PC-9 (cell line): ENCODE measurements around the gene BCR. TPM values are rescaled to one million over a fixed set of nuclear protein-coding genes. Genes with fewer than 3 reads are reported as not detected.
A peak's percentile ranks its signal among the peaks of the same experiment; 100 is the strongest.

Source experiments
- BruUV-seq: library from RNA; stranded (reverse); fragments of 400-500 nt; replicated peaks from 2 replicates; lab custom pipeline; 2021; lab: Mats Ljungman, UMichigan
- CTCF ChIA-PET: fragments of 300-600 bp; sonication (Branson Sonifier 250); formaldehyde crosslinking; loops from one replicate; lab custom pipeline; 2022; ENCODE audit warnings: antibody characterized with exemption; lab: Charles Lee
- POLR2A ChIA-PET: fragments of 300-600 bp; sonication (Branson Sonifier 250); formaldehyde crosslinking; loops from one replicate; lab custom pipeline; 2022; ENCODE audit warnings: antibody characterized with exemption; ENCODE audit not compliant: unreplicated experiment; lab: Charles Lee
- DNase-seq, 2 experiments: peaks; one replicate each; pipeline versions ENCODE4 v3.0.0 to v3.0.0-alpha.2; 2015 to 2022; ENCODE audit warnings: mixed read lengths in 1 of 2
- H2AFZ ChIP-seq: fragments of 200-600 bp; sonication (generic); 2 replicates; pipeline ENCODE4 v1.8.1; 2017; ENCODE audit warnings: antibody characterized with exemption
- H3F3A ChIP-seq: fragments of 200-600 bp; sonication (generic); 2 replicates; pipeline ENCODE4 v1.8.1; 2017; ENCODE audit warnings: antibody characterized with exemption, mild to moderate bottlenecking, low read depth; ENCODE audit not compliant: insufficient read depth
- H3K27ac ChIP-seq: fragments of 200-600 bp; sonication (generic); 2 replicates; pipeline ENCODE4 v1.6.1; 2016; ENCODE audit warnings: mixed run types
- H3K27me3 ChIP-seq: fragments of 200-600 bp; sonication (generic); 2 replicates; pipeline ENCODE4 v1.6.1; 2016; ENCODE audit warnings: low read depth, mixed run types; ENCODE audit not compliant: insufficient read depth
- H3K36me3 ChIP-seq: fragments of 200-600 bp; sonication (generic); 2 replicates; pipeline ENCODE4 v1.6.1; 2016; ENCODE audit warnings: low read depth, mixed run types
- H3K4me1 ChIP-seq: fragments of 200-600 bp; sonication (generic); replicated peaks from 2 replicates; pipeline ENCODE4 v1.6.1; 2016; ENCODE audit warnings: mixed run types; ENCODE audit not compliant: insufficient read depth
- H3K4me2 ChIP-seq: fragments of 200-600 bp; sonication (generic); 2 replicates; pipeline ENCODE4 v1.6.1; 2017; ENCODE audit warnings: mixed run types
- H3K4me3 ChIP-seq: fragments of 200-600 bp; sonication (generic); 2 replicates; pipeline ENCODE4 v1.6.1; 2016; ENCODE audit warnings: mixed run types
- H3K79me2 ChIP-seq: fragments of 200-600 bp; sonication (generic); 2 replicates; pipeline ENCODE4 v1.6.1; 2017; ENCODE audit warnings: low read depth, mixed run types
- H3K9me2 ChIP-seq: fragments of 200-600 bp; sonication (generic); 2 replicates; pipeline ENCODE4 v1.8.1; 2017; ENCODE audit warnings: mild to moderate bottlenecking; ENCODE audit not compliant: insufficient read depth
- H3K9me3 ChIP-seq: fragments of 200-600 bp; sonication (generic); 2 replicates; pipeline ENCODE4 v1.8.1; 2016; ENCODE audit warnings: low read depth; ENCODE audit not compliant: insufficient read depth
- H4K20me1 ChIP-seq: fragments of 200-600 bp; sonication (generic); 2 replicates; pipeline ENCODE4 v1.8.1; 2017; ENCODE audit not compliant: insufficient read depth
- EZH2 ChIP-seq: fragments of 200-600 bp; sonication (generic); IDR thresholded peaks from 2 replicates; pipeline ENCODE4 v1.8.0; 2017; ENCODE audit warnings: antibody characterized with exemption, low read depth
- intact Hi-C: fragments of 100-400 bp; cut with micrococcal nuclease; formaldehyde crosslinking; loops from one replicate; pipeline ENCODE4 v1.10.0; 2022; ENCODE audit not compliant: unreplicated experiment
- total RNA-seq: library from RNA; stranded (reverse); gene quantifications from 2 replicates; pipeline ENCODE4 v1.2.3, GENCODE V29; 2021
- TF ChIP-seq, protein P1 (sequence below): fragments of 200-600 bp; sonication (generic); conservative IDR thresholded peaks from 2 replicates; pipeline ENCODE4 v1.6.1; 2017; ENCODE audit warnings: mixed run types, antibody characterized with exemption, mild to moderate bottlenecking, moderate library complexity

BCR gene
- total RNA-seq, 1 experiment from 2014 or later = 47.8 TPM

DNA sequence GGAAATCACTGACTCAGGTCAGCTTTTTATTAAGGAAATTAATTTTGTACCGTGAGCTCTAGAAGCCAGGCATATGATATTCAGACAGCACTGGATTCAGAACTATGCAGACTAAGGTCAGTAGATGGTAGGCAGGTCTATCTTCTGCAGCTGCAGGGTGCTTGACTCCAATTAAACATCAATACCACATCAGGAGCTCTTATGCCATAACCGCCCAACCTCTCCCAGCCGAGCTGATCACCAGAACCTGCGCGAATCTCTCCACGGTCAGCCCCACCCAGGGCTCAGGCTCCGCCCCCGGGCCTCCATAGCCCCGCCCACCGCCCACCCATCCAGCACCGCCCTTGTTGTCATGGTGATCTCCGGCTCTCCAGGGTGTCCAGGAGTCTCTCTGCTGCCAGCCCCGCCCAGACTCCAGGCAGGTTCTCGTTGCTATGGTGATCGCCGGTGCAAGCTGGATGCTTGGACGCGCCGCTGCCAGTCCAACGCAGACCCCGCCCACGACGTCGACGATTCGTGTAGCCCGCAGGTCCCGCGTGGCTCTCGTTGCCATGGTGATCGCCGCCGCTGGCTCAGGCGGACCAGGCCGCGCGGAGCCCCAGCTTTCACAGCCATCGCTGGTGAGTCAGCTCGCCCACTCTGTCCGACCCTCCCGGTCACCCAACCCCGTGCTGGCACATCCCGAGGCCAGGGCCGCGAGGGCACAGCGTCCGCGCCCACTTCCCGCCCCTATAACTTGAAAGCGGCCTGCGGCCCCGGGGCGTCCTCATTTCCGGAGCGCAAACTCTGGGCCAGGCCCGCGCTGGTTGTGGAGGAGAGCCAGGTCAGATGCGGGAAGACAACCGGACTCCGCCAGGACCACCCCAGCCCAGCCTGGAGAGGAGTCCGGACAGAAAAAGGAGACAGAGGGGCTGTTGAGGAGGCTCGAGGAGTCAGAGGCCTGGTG, 35.1 kb upstream of the BCR start, which contains the start of gene RAB36:
Gene RAB36, plus strand, starts transcription at position 546 of the 946 bp plus-strand sequence. CDS start 1,140 bp downstream, outside the sequence.
- intact Hi-C loops = no loop called here
- peaks cover 22% of the 10 kb centered on the region for H3K4me1 ChIP-seq
- ChIA-PET POLR2A (interaction anchor here (0.6 kb wide), 1 partner anchor 445 kb away, joined by 4 read pairs; no protein-coding TSS in a partner anchor), CTCF (interaction anchor here (1.0 to 1.4 kb wide), 3 partner anchors 12 to 137 kb away, joined by 4 to 10 read pairs (median 7); no protein-coding TSS in a partner anchor)
- peak; percentile 90 to 95 for DNase-seq
- BruUV-seq = no TSS peak
- H2AFZ ChIP-seq = peak within 1 kb of the TSS; percentile 37; the same call in 1 of the 2 replicates
- no peaks in the 10 kb centered on the region for H4K20me1 ChIP-seq
- no peaks in the 10 kb centered on the region for H3K36me3 ChIP-seq
- no peaks in the 10 kb centered on the region for H3K9me3 ChIP-seq
- TF ChIP-seq, protein P1, sequence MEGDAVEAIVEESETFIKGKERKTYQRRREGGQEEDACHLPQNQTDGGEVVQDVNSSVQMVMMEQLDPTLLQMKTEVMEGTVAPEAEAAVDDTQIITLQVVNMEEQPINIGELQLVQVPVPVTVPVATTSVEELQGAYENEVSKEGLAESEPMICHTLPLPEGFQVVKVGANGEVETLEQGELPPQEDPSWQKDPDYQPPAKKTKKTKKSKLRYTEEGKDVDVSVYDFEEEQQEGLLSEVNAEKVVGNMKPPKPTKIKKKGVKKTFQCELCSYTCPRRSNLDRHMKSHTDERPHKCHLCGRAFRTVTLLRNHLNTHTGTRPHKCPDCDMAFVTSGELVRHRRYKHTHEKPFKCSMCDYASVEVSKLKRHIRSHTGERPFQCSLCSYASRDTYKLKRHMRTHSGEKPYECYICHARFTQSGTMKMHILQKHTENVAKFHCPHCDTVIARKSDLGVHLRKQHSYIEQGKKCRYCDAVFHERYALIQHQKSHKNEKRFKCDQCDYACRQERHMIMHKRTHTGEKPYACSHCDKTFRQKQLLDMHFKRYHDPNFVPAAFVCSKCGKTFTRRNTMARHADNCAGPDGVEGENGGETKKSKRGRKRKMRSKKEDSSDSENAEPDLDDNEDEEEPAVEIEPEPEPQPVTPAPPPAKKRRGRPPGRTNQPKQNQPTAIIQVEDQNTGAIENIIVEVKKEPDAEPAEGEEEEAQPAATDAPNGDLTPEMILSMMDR = no peak
- no peak for TF ChIP-seq EZH2
- H3K27ac ChIP-seq = no peak within 1 kb of the TSS
- H3K4me3 ChIP-seq = peak within 1 kb of the TSS; percentile 48; the same call in 1 of the 2 replicates
- peak within 1 kb of the TSS; percentile 62 for H3K4me2 ChIP-seq
- peaks cover 17% of the 10 kb centered on the region; the same call in 1 of the 2 replicates for H3F3A ChIP-seq
- no peaks in the 10 kb centered on the region for H3K9me2 ChIP-seq
- H3K27me3 ChIP-seq = no peaks in the 10 kb centered on the region
- H3K79me2 ChIP-seq = no peaks in the 10 kb centered on the region

DNA sequence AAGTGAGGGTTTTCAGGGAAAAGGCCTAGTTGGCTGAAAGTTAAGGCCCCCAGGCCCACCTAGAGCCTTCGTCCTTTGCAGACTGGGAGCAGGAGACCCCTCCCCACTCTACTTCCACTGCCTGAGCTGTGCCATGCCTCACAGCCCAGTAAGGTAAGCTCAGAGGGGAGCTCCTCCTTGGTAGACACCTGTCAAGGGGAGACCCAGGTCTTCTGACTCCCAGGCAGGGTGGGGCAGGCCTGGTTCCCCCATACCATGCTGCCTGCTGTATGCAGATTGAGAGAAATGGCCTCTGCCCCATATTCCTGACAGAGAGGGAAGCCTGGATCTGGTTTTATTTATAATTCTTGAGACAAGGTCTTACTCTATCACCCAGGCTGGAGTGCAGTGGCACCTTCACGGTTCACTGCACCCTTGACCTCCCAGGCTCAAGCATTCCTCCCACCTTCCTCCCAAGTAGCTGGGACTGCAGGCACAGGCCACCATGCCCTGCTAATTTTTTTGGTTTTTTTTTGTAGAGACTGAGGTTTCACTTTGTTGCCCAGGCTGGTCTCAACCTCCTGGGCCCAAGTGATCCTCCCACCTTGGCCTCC, 34.3 kb upstream of the BCR start:
- intact Hi-C loops = no loop called here

More for the DNA sequence above, 34.3 kb upstream of the BCR start:
- no peaks in the 10 kb centered on the region for H3K9me3 ChIP-seq
- H3K4me2 ChIP-seq = peak overlapping the region; percentile 62
- peaks cover 17% of the 10 kb centered on the region; the same call in 1 of the 2 replicates for H3F3A ChIP-seq
- BruUV-seq = no TSS peak
- H3K27ac ChIP-seq = no peak overlapping the region
- no peak for TF ChIP-seq EZH2
- TF ChIP-seq, protein P1 = no peak
- peak overlapping the region; percentile 37; the same call in 1 of the 2 replicates for H2AFZ ChIP-seq
- H3K9me2 ChIP-seq = no peaks in the 10 kb centered on the region
- H3K79me2 ChIP-seq = no peaks in the 10 kb centered on the region
- peaks cover 22% of the 10 kb centered on the region for H3K4me1 ChIP-seq
- CTCF ChIA-PET = interaction anchor here (0.8 to 1.4 kb wide), 2 partner anchors 136 to 748 kb away, joined by 4 to 7 read pairs; partner anchors contain the start of gene MIF
- no peaks in the 10 kb centered on the region for H3K36me3 ChIP-seq
- H3K27me3 ChIP-seq = no peaks in the 10 kb centered on the region
- POLR2A ChIA-PET = interaction anchor here (0.6 kb wide), 2 partner anchors 97 to 444 kb away, joined by 4 read pairs; no protein-coding TSS in a partner anchor
- no peaks in the 10 kb centered on the region for H4K20me1 ChIP-seq
- peak overlapping the region; percentile 48; the same call in 1 of the 2 replicates for H3K4me3 ChIP-seq
- no peak for DNase-seq
